MM.1S (cell line): ENCODE measurements around the gene PHETA2.
"Not testable (repeated sequence)": the region's sequence is repeated elsewhere in the genome, so short reads cannot be mapped to it uniquely, and the experiment has no call there.

Experiments used
- DNase-seq: peaks from one replicate; pipeline ENCODE4 v3.0.0-alpha.2; 2015
- H2AFZ ChIP-seq: fragments of 300-600 bp; sonication (generic); 2 replicates; pipeline ENCODE4 v1.6.0; 2016; ENCODE audit warnings: antibody characterized with exemption, low read length
- H3F3A ChIP-seq: fragments of 300-600 bp; sonication (generic); 2 replicates; pipeline ENCODE4 v1.6.1; 2016; ENCODE audit warnings: mild to moderate bottlenecking, antibody characterized with exemption, low read length, moderate library complexity, mixed read lengths; ENCODE audit not compliant: insufficient read depth
- H3K27ac ChIP-seq: fragments of 300-600 bp; sonication (generic); 2 replicates; pipeline ENCODE4 v1.5.1; 2016; ENCODE audit warnings: mild to moderate bottlenecking, low read length
- H3K27me3 ChIP-seq: fragments of 300-600 bp; sonication (generic); replicated peaks from 2 replicates; pipeline ENCODE4 v1.6.0; 2016; ENCODE audit warnings: low read length; ENCODE audit not compliant: insufficient read depth
- H3K36me3 ChIP-seq: fragments of 300-600 bp; sonication (generic); replicated peaks from 2 replicates; pipeline ENCODE4 v1.6.1; 2016; ENCODE audit warnings: mild to moderate bottlenecking, low read length, mixed read lengths; ENCODE audit not compliant: insufficient read depth
- H3K4me1 ChIP-seq: fragments of 300-600 bp; sonication (generic); 2 replicates; pipeline ENCODE4 v1.6.1; 2016; ENCODE audit warnings: low read length, mixed read lengths
- H3K4me2 ChIP-seq: fragments of 300-600 bp; sonication (generic); 2 replicates; pipeline ENCODE4 v1.6.0; 2016; ENCODE audit warnings: low read depth, low read length
- H3K4me3 ChIP-seq: fragments of 300-600 bp; sonication (generic); 2 replicates; pipeline ENCODE4 v1.5.1; 2016; ENCODE audit warnings: low read length, mixed read lengths
- H3K79me2 ChIP-seq: fragments of 300-600 bp; sonication (generic); 2 replicates; pipeline ENCODE4 v1.6.1; 2016; ENCODE audit warnings: mixed run types, low read length, mixed read lengths
- H3K9ac ChIP-seq: fragments of 300-600 bp; sonication (generic); 2 replicates; pipeline ENCODE4 v1.6.1; 2016; ENCODE audit warnings: low read length, mixed read lengths
- H3K9me2 ChIP-seq: fragments of 300-600 bp; sonication (generic); replicated peaks from 2 replicates; pipeline ENCODE4 v1.6.1; 2016; ENCODE audit warnings: mild to moderate bottlenecking, low read length, mixed read lengths; ENCODE audit not compliant: insufficient read depth
- H3K9me3 ChIP-seq: fragments of 300-600 bp; sonication (generic); replicated peaks from 2 replicates; pipeline ENCODE4 v1.6.1; 2016; ENCODE audit warnings: mild to moderate bottlenecking, low read length, mixed read lengths; ENCODE audit not compliant: insufficient read depth
- H4K20me1 ChIP-seq: fragments of 300-600 bp; sonication (generic); 2 replicates; pipeline ENCODE4 v1.6.1; 2016; ENCODE audit warnings: mild to moderate bottlenecking, low read length, moderate library complexity, mixed read lengths; ENCODE audit not compliant: insufficient read depth
- CTCF ChIP-seq: fragments of 300-600 bp; sonication (generic); IDR thresholded peaks from 2 replicates; pipeline ENCODE4 v1.5.1; 2016; ENCODE audit warnings: antibody characterized with exemption, low read length, mixed read lengths
- EZH2 ChIP-seq: fragments of 300-600 bp; sonication (generic); optimal IDR thresholded peaks from 2 replicates; pipeline ENCODE3; 2017; ENCODE audit warnings: low read depth, mild to moderate bottlenecking, antibody characterized with exemption, low read length, mixed read lengths
- EZH2phosphoT487 ChIP-seq: fragments of 300-600 bp; sonication (generic); IDR thresholded peaks from 2 replicates; pipeline ENCODE4 v1.6.1; 2018; ENCODE audit warnings: antibody characterized with exemption, low read length

PHETA2 gene

GRCh38 chr22:42108848-42109247 lies 34.8 kb downstream of the PHETA2 start:
- no peak overlapping the region for H3K9ac ChIP-seq

DNA sequence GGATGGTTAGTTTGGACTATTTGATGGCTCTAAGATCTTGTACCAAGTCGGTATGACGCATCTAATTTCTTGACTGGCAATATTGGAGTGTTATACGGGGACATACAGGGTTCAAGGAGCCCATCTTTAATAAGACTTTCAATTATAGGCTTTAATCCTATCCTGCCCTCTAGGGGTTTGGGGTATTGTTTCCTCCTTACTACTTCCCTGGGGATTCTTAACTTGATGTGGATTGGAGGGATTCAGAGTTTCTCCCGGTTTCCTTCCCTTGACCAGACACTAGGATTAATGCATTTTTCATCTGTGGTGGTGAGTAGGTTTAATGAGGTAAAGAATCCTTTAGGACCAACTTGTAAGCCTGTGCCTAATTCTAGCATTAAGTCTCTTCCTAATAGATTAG lies 37.8 kb downstream of the PHETA2 start:
- Histone ChIP-seq H3K9me3 (no peaks in the 10 kb centered on the region), H3K4me1 (no peaks in the 10 kb centered on the region), H3K36me3 (no peaks in the 10 kb centered on the region), H3K9me2 (no peaks in the 10 kb centered on the region), H4K20me1 (no peaks in the 10 kb centered on the region), H3K79me2 (no peaks in the 10 kb centered on the region), H3F3A (no peaks in the 10 kb centered on the region), H2AFZ (no peak overlapping the region), H3K9ac (no peak overlapping the region), H3K27me3 (no peaks in the 10 kb centered on the region), H3K4me3 (no peak overlapping the region), H3K27ac (no peak overlapping the region), H3K4me2 (no peak overlapping the region)
- DNase-seq, result no peak
- TF ChIP-seq CTCF (no peak), EZH2phosphoT487 (no peak), EZH2 (no peak)

More at GRCh38 chr22:42108848-42109247, 34.8 kb downstream of the PHETA2 start:
- Histone ChIP-seq H3K27me3 (no peaks in the 10 kb centered on the region), H3K9me3 (no peaks in the 10 kb centered on the region), H3K4me3 (no peak overlapping the region), H4K20me1 (no peaks in the 10 kb centered on the region), H2AFZ (no peak overlapping the region), H3K27ac (no peak overlapping the region), H3K79me2 (no peaks in the 10 kb centered on the region), H3K9me2 (no peaks in the 10 kb centered on the region), H3F3A (no peaks in the 10 kb centered on the region), H3K36me3 (no peaks in the 10 kb centered on the region), H3K4me1 (no peaks in the 10 kb centered on the region), H3K4me2 (no peak overlapping the region)
- TF ChIP-seq EZH2, result no peak
- no peak for TF ChIP-seq CTCF
- TF ChIP-seq EZH2phosphoT487, result no peak
- DNase-seq, result no peak

- H3K4me2 ChIP-seq, H3K27me3 ChIP-seq, H3K9me3 ChIP-seq, DNase-seq, H3K79me2 ChIP-seq, H3K9me2 ChIP-seq, H3K27ac ChIP-seq, H3K9ac ChIP-seq, H2AFZ ChIP-seq, H3K4me3 ChIP-seq, H4K20me1 ChIP-seq, H3K4me1 ChIP-seq, H3F3A ChIP-seq, H3K36me3 ChIP-seq: not testable (repeated sequence)
- peak; percentile 12; the same call in 1 of the 2 replicates for TF ChIP-seq CTCF
These were observed 38.7 kb downstream of the PHETA2 start for GRCh38 chr22:42112793-42113192.

DNA sequence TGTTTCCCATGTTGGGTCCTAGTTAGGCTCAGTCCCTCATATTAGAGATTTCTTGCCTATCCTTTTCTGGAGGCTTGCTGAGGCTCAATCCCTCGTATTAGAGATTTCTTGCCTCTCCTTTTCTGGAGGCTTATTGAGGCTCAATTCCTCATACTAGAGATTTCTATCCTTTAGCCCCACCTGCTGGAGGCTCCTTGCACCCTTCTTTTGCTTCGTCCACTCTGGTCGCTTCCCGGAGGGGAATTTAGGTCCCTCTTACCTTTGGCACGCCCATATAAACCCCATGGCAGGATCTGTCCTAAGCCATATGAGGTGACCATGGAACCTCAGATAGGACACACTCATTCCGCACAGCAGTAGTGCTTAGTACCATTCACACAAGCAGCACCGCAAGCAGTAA lies 40.7 kb downstream of the PHETA2 start:
- H3K9me3 ChIP-seq, result no peaks in the 10 kb centered on the region
- no peaks in the 10 kb centered on the region for H3K27me3 ChIP-seq
- H3K27ac ChIP-seq, result no peak overlapping the region
- H2AFZ ChIP-seq, result no peak overlapping the region
- H3K36me3 ChIP-seq, result no peaks in the 10 kb centered on the region
- H3K4me1 ChIP-seq, result no peaks in the 10 kb centered on the region
- no peaks in the 10 kb centered on the region for H3K79me2 ChIP-seq
- H4K20me1 ChIP-seq, result no peaks in the 10 kb centered on the region
- no peak for DNase-seq
- H3K4me2 ChIP-seq, result no peak overlapping the region
- no peaks in the 10 kb centered on the region for H3F3A ChIP-seq
- H3K9ac ChIP-seq, result no peak overlapping the region
- H3K4me3 ChIP-seq, result no peak overlapping the region
- peak; percentile 49 for TF ChIP-seq CTCF
- TF ChIP-seq EZH2, result no peak
- H3K9me2 ChIP-seq, result no peaks in the 10 kb centered on the region

DNA sequence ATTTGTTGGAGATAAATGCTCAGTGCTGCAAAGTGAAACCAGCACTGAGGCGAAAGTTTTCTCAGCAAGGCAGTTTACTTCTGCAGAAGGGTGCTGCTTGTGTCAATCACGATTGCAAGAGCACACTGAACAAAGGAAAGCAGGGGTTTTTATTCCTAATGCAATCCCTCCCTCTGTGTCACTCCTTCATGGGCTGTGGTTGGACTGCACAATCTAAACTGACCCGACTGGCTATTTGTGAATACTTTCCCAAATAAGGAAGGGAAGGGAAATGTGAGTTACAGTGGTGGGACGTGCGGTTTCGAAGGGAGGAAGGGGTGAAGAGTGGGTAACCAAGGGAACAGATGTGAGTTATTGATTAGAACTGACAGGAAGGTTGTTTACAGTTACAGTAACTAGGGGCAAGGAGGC lies 41.4 kb downstream of the PHETA2 start:
- not testable (repeated sequence) for H2AFZ ChIP-seq, H3K9me2 ChIP-seq, H3K9me3 ChIP-seq, H3F3A ChIP-seq, H3K4me2 ChIP-seq, DNase-seq, H3K79me2 ChIP-seq, H3K4me1 ChIP-seq, H3K4me3 ChIP-seq, H3K9ac ChIP-seq, H3K27ac ChIP-seq, H4K20me1 ChIP-seq, H3K36me3 ChIP-seq, H3K27me3 ChIP-seq
